GM12878 (cell line): ENCODE results near the gene BBX. TPM values are rescaled to one million over a fixed set of nuclear protein-coding genes. Genes with fewer than 3 reads are reported as not detected.

Experiments
- ATAC-seq: fragments of 200-7000 bp; cut with Tn5 transposase; 3 replicates; pipeline ENCODE4 v1.9.1; 2020; ENCODE audit warnings: mild to moderate bottlenecking, moderate library complexity
- BruUV-seq: library from RNA; stranded (reverse); fragments of 400-500 nt; replicated peaks from 2 replicates; lab custom pipeline; 2021; lab: Mats Ljungman, UMichigan
- CTCF ChIA-PET: fragments of 300-600 bp; sonication (Branson Sonifier 250); formaldehyde crosslinking; extraction: SDS; loops from one replicate; lab custom pipeline; 2021; ENCODE audit warnings: inconsistent platforms; lab: Yijun Ruan, JAX
- POLR2A ChIA-PET: fragments of 350-600 bp; formaldehyde crosslinking; extraction: SDS; loops from one replicate; lab custom pipeline; 2021; ENCODE audit warnings: inconsistent platforms; lab: Charles Lee
- RAD21 ChIA-PET: fragments of 300-600 bp; sonication (Branson Sonifier 250); formaldehyde crosslinking; loops from one replicate; lab custom pipeline; 2023; ENCODE audit warnings: antibody characterized with exemption; ENCODE audit not compliant: unreplicated experiment; lab: Charles Lee
- SMC1A ChIA-PET: fragments of 300-600 bp; sonication (Branson Sonifier 250); formaldehyde crosslinking; loops from one replicate; lab custom pipeline; 2023; ENCODE audit not compliant: unreplicated experiment, uncharacterized antibody; lab: Charles Lee
- DNase-seq: peaks from one replicate; pipeline ENCODE4 v3.0.0-alpha.2; 2011; ENCODE audit warnings: low read depth, low spot score
- FAIRE-seq: peaks from 3 replicates; lab custom pipeline; 2011; peaks lifted over from hg19 to GRCh38; lab: Jason Lieb, UNC
- H2AFZ ChIP-seq: 2 replicates; pipeline ENCODE4 v1.6.0; 2011; ENCODE audit warnings: low read depth, low read length, control low read depth; ENCODE audit not compliant: control insufficient read depth
- H3K27ac ChIP-seq: 2 replicates; pipeline ENCODE4 v1.5.1; 2011; ENCODE audit warnings: control low read depth; ENCODE audit not compliant: control insufficient read depth, insufficient read depth
- H3K27me3 ChIP-seq, 2 experiments: replicated peaks in 1 of 2; 2 replicates each; pipeline versions ENCODE4 v1.6.0 to v1.6.1; 2011; ENCODE audit warnings: low read length in 1 of 2; ENCODE audit not compliant: control insufficient read depth in 2 of 2, insufficient read depth in 2 of 2
- H3K36me3 ChIP-seq, 2 experiments: 2 replicates each; pipeline ENCODE4 v1.5.1; 2011; ENCODE audit warnings: low read length in 1 of 2; ENCODE audit not compliant: control insufficient read depth in 2 of 2, insufficient read depth in 2 of 2
- H3K4me1 ChIP-seq: 2 replicates; pipeline ENCODE4 v1.6.1; 2011; ENCODE audit warnings: mild to moderate bottlenecking, low read length, moderate library complexity, mixed read lengths; ENCODE audit not compliant: control insufficient read depth, insufficient read depth
- H3K4me2 ChIP-seq: 2 replicates; pipeline ENCODE4 v1.6.0; 2011; ENCODE audit warnings: control low read depth; ENCODE audit not compliant: control insufficient read depth, insufficient read depth
- H3K4me3 ChIP-seq: fragments of 200-600 bp; sonication (generic); 2 replicates; pipeline ENCODE4 v1.5.1; 2016
- H3K79me2 ChIP-seq: 2 replicates; pipeline ENCODE4 v1.6.0; 2011; ENCODE audit warnings: low read length; ENCODE audit not compliant: control insufficient read depth, insufficient read depth
- H3K9ac ChIP-seq: 2 replicates; pipeline ENCODE4 v1.8.0; 2011; ENCODE audit warnings: low read length, control low read depth, mixed read lengths; ENCODE audit not compliant: control insufficient read depth, insufficient read depth
- H3K9me3 ChIP-seq: replicated peaks from 3 replicates; pipeline ENCODE4 v1.5.1; 2011; ENCODE audit warnings: mild to moderate bottlenecking, low read length; ENCODE audit not compliant: control insufficient read depth, insufficient read depth
- H4K20me1 ChIP-seq: 2 replicates; pipeline ENCODE4 v1.6.0; 2011; ENCODE audit not compliant: control insufficient read depth, insufficient read depth
- ATF2 ChIP-seq: IDR thresholded peaks from 2 replicates; pipeline ENCODE4 v1.6.1; 2012; ENCODE audit warnings: low read length, inconsistent platforms
- BMI1 ChIP-seq: fragments of 450-650 bp; IDR thresholded peaks from 2 replicates; pipeline ENCODE4 v1.6.1; 2016; ENCODE audit warnings: mild to moderate bottlenecking, moderate library complexity, borderline replicate concordance
- NFXL1 ChIP-seq: fragments of 450-650 bp; IDR thresholded peaks from 2 replicates; pipeline ENCODE4 v1.6.1; 2017; ENCODE audit warnings: antibody characterized with exemption, mild to moderate bottlenecking, borderline replicate concordance
- PKNOX1 ChIP-seq: fragments of 450-650 bp; IDR thresholded peaks from 2 replicates; pipeline ENCODE4 v1.6.1; 2016; ENCODE audit warnings: mild to moderate bottlenecking
- SMAD1 ChIP-seq: fragments of 450-650 bp; IDR thresholded peaks from 2 replicates; pipeline ENCODE4 v1.6.1; 2018; ENCODE audit warnings: mild to moderate bottlenecking, low read depth; ENCODE audit not compliant: partially characterized antibody
- STAT3 ChIP-seq: IDR thresholded peaks from 2 replicates; pipeline ENCODE4 v1.6.1; 2011; ENCODE audit warnings: low read depth, low read length, improper control_type of control experiment
- TCF12 ChIP-seq: IDR thresholded peaks from 2 replicates; pipeline ENCODE4 v1.6.1; 2011; ENCODE audit warnings: low read depth, mild to moderate bottlenecking, low read length
- WGBS: methylation state at CpG from one replicate; pipeline ENCODE4 v1.1.6; 2016; ENCODE audit warnings: low lambda C conversion rate; ENCODE audit not compliant: insufficient replicate concordance, insufficient coverage; ENCODE audit errors: missing lambda C conversion rate; 5-methylcytosine and 5-hydroxymethylcytosine counted together
- in situ Hi-C: fragments of 300-500 bp; cut with MboI; formaldehyde crosslinking; loops from 9 replicates; pipeline ENCODE4 v1.14.3; 2018; ENCODE audit warnings: mixed read lengths
- intact Hi-C: fragments of 100-400 bp; cut with micrococcal nuclease; formaldehyde crosslinking; loops from one replicate; pipeline ENCODE4 v1.14.2; 2022; ENCODE audit not compliant: unreplicated experiment
- polyA plus RNA-seq, 11 experiments: library from polyadenylated mRNA; depleted of rRNA in 4 of 11; unstranded in 6 of 11; stranded (reverse) in 5 of 11; fragments of >200 nt; fragmentation: Nextera tagmentation in 4 of 11; fragmentation: Illumina TruSeq in 1 of 11; extraction: Ambion mirVana in 4 of 11; extraction: Trizol in 1 of 11; gene quantifications; 1 replicate in 1 of 11; 2 replicates in 10 of 11; pipeline versions ENCODE4 v1.2.1 to v1.2.3, GENCODE V29; 2011 to 2016; ENCODE audit warnings: inconsistent platforms in 2 of 11, missing spikeins in 2 of 11, low read depth in 1 of 11
- total RNA-seq, 4 experiments: library from RNA; depleted of rRNA in 3 of 4; stranded (reverse); fragments of >200 nt in 3 of 4; fragmentation: Illumina TruSeq in 1 of 4; extraction: Trizol in 1 of 4; gene quantifications; 2 replicates each; pipeline versions ENCODE4 v1.2.1 to v1.2.3, GENCODE V29; 2013 to 2021
- TF ChIP-seq, protein P1 (sequence below): fragments of 450-650 bp; formaldehyde crosslinking; IDR thresholded peaks from 2 replicates; pipeline ENCODE4 v1.4.0; 2020; ENCODE audit warnings: mild to moderate bottlenecking, moderate library complexity

The BBX gene
- total and polyA plus RNA-seq, 10 of the 15 experiments (the other 5 are each of a cell fraction or from before 2014, with no cell fraction given): 13.3 to 38.5 (median 32.0) TPM

GRCh38 chr3:107797586-107797985, 274.8 kb downstream of the BBX start (continued):
- no peak for TF ChIP-seq ATF2

DNA sequence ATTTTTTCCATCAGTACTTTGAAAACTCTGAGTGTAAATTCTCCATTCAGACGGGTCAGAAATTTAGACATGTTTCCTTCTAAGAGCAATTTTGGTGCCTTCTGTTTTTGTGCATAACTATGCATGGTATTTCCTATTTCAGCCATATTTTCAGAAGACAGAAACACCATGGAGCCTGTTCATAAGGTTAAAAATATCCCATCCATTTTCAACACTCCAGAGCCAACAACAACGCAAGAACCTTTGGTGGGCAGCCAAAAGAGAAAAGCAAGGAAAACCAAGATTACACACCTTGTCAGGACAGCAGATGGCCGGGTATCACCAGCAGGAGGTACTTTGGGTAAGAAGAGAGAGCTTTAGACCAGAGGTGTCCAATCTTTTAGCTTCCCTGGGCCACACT, 275.6 kb downstream of the BBX start:
- RAD21 ChIA-PET: no interaction called here
- Histone ChIP-seq H3K79me2 (no peaks in the 10 kb centered on the region), H3K27ac (no peak overlapping the region), H3K4me2 (no peak overlapping the region), H3K36me3 (peaks cover 3 to 20% of the 10 kb centered on the region in 2 experiments), H3K9me3 (no peaks in the 10 kb centered on the region), H3K4me1 (no peaks in the 10 kb centered on the region), H3K27me3 (no peaks in the 10 kb centered on the region), H3K9ac (no peak overlapping the region), H4K20me1 (no peaks in the 10 kb centered on the region), H2AFZ (no peak overlapping the region), H3K4me3 (no peak overlapping the region)
- no TSS peak for BruUV-seq
- WGBS: 98% methylated on average over 3 of the region's 3 CpGs
- in situ Hi-C loops (no loop called here), intact Hi-C loops (no loop called here)
- SMC1A ChIA-PET: interaction anchor here (0.6 kb wide), 1 partner anchor 136 kb away, joined by 3 read pairs; no protein-coding TSS in a partner anchor
- FAIRE-seq (no peak), DNase-seq (no peak), ATAC-seq (no peak)
- no peak for TF ChIP-seq TCF12
- no peak for TF ChIP-seq STAT3
- TF ChIP-seq NFXL1: no peak
- TF ChIP-seq PKNOX1: no peak
- TF ChIP-seq SMAD1: no peak
- TF ChIP-seq BMI1: no peak
- TF ChIP-seq, protein P1, sequence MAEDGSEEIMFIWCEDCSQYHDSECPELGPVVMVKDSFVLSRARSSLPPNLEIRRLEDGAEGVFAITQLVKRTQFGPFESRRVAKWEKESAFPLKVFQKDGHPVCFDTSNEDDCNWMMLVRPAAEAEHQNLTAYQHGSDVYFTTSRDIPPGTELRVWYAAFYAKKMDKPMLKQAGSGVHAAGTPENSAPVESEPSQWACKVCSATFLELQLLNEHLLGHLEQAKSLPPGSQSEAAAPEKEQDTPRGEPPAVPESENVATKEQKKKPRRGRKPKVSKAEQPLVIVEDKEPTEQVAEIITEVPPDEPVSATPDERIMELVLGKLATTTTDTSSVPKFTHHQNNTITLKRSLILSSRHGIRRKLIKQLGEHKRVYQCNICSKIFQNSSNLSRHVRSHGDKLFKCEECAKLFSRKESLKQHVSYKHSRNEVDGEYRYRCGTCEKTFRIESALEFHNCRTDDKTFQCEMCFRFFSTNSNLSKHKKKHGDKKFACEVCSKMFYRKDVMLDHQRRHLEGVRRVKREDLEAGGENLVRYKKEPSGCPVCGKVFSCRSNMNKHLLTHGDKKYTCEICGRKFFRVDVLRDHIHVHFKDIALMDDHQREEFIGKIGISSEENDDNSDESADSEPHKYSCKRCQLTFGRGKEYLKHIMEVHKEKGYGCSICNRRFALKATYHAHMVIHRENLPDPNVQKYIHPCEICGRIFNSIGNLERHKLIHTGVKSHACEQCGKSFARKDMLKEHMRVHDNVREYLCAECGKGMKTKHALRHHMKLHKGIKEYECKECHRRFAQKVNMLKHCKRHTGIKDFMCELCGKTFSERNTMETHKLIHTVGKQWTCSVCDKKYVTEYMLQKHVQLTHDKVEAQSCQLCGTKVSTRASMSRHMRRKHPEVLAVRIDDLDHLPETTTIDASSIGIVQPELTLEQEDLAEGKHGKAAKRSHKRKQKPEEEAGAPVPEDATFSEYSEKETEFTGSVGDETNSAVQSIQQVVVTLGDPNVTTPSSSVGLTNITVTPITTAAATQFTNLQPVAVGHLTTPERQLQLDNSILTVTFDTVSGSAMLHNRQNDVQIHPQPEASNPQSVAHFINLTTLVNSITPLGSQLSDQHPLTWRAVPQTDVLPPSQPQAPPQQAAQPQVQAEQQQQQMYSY (CRISPR knock-in tag): no peak
- POLR2A ChIA-PET: interaction anchor here (0.6 kb wide), 3 partner anchors 44 to 1719 kb away, joined by 3 to 4 read pairs (median 3); no protein-coding TSS in a partner anchor
- CTCF ChIA-PET: interaction anchor here (0.5 kb wide), 1 partner anchor 10 kb away, joined by 3 read pairs; no protein-coding TSS in a partner anchor
